Activated CD4-positive, alpha-beta T cell treated with anti-CD3 and anti-CD28 coated beads, Interleukin-2, amount 50 U/mL, for 16 hours (primary cell): ENCODE results near the gene FABP1.

Experiments used
- DNase-seq: peaks from one replicate; pipeline ENCODE4 v3.0.0-alpha.2; 2020

The FABP1 gene

GRCh38 chr2:88136817-88137216, 9.0 kb upstream of the FABP1 start:
- no peak for DNase-seq

- DNase-seq: no peak
Measured at GRCh38 chr2:88133875-88134274, 6.0 kb upstream of the FABP1 start.

DNA sequence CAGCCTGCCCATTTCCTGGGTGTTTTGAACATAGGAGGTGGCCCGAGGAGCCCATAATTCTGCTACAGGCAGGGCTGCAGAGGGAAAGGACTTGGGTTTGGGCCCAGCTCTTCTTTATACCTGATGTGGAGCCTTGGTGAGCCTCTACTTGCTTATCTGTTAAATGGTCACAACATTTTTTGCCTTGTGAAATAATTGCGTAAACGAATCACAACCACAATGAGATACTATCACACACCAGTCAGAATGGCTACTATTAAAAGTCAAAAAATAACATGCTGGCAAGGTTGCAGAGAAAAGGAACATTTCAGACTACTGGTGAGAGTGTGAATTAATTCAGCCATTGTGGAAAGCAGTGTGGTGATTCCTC, 4.1 kb upstream of the FABP1 start:
- no peak for DNase-seq

DNA sequence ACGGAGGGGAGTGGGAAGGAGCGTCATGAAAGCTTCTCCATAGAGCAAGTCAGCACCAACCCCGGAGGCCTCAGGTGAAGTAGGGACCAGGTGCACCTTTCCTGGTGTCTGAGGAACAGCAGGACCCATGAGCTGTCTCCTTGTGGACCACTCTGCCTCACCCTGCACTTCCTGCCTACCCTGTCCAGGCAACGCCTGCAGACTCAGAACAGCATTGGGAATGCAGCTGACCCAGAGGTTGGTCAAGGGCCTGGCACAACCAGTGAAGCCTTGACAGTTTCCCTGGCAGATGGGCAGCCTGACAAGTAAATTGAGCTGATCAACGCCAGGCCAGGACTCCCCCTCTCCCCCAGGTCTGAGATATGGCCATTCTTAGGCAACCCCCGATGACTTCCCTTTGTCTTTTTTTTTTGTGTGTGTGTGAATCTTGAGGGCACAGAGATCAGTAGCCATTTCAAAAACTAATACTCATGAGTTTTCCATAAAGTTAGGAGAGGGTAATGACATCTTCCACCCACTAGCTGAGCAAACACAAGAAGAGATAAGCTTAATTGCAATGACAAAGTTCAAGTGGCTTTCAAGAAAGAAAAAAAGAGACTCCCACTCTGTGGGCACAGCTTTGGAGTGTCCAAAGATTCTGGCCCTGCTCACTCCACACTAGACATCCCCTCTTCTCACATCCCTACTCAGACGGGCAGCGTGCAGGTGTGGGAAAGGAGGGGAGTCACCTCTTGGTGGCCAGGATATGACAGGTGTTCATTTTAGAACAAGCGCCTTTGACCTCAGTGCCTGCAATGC, 3.5 kb upstream of the FABP1 start:
- no peak for DNase-seq

- no peak for DNase-seq
Measured at GRCh38 chr2:88129313-88129959, 1.6 kb upstream of the FABP1 start.

- no peak for DNase-seq
Measured at GRCh38 chr2:88128654-88129312, 921 bp upstream of the FABP1 start.

DNA sequence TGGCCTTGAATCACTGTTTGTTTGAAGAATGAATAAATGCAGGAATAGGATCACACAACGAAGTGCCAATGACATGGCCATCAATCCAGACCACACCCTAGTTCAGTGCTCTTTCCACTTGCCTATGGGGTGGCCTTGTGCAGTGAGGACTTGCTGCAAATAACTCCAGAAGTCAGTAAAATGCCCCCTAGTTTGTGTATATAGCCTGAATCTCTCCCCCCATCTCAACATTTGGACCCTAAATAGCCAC, 299 bp downstream of the FABP1 start:
- DNase-seq: no peak

GRCh38 chr2:88126772-88127637, 857 bp downstream of the FABP1 start:
- DNase-seq: no peak

- DNase-seq: no peak
Measured at GRCh38 chr2:88125924-88126771, 1.7 kb downstream of the FABP1 start.

DNA sequence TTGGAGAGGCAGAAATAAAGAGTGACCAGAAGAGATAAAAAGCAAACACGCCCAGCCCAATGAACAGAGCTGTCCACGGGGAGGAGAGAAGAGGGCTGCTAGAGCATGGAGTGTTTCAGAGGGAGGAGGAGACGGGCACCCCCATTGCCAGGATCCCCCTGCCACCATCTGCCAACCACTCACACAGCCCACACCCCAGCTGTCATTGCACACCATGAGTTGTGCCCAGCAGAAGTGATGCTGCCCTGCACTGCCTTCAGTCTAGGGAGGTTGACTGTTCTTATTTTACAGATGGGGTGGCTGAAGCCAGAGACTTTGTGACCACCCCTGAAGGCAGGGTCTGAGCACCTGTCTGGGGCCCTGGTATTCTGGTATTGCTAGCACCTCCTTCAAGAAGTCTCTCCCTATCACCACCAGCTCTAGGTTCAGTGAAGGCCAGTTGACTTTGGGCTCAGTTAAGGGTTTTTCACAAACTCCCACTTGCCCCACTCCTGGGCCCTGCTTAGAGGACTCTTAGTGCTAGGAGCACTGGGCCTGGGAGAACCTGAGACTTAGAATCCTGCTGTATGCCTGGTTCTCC, 2.4 kb downstream of the FABP1 start:
- no peak for DNase-seq

- no peak for DNase-seq
Measured at GRCh38 chr2:88123975-88124917, 3.6 kb downstream of the FABP1 start.

DNA sequence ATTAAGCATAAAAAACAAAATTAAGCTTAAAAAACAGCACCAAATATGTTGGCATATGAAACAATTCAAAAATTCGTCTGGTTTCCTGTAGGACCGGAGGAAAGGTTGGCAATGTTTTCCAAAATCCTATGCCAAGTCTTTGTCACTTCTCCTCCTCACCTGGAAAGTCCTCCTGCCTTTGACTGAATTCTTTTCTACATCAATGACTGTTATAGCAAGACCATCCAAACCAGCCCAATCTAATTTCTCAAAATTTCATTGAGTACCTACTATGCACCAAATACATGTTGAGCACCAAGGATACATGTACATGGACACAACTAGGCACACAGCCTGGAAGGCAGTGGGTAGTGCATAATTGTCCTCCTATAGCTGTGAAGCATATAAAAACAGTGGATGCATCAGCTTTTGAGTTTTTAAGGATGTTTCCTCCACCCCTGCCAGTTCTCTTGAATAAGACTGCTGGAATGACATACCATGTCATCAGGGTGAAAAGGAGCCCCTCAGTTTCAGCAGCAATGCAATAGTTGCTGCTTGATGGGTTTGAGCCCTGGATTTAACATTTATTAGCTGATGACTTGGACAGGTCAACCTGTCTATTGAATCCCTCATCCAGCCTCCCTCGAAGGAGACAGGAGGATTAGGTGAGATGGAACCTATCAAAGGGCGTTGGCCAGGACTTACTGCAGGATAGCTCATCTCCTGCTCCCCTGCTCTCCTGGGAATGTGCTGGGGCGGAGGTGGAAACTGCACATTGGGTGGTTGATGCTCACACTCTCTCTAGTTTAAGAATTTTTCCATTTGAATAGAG, 4.5 kb downstream of the FABP1 start:
- no peak for DNase-seq

- no peak for DNase-seq
Measured at GRCh38 chr2:88122141-88122884, 5.5 kb downstream of the FABP1 start.

- DNase-seq: no peak
Measured at GRCh38 chr2:88121678-88122077, 6.2 kb downstream of the FABP1 start.

DNA sequence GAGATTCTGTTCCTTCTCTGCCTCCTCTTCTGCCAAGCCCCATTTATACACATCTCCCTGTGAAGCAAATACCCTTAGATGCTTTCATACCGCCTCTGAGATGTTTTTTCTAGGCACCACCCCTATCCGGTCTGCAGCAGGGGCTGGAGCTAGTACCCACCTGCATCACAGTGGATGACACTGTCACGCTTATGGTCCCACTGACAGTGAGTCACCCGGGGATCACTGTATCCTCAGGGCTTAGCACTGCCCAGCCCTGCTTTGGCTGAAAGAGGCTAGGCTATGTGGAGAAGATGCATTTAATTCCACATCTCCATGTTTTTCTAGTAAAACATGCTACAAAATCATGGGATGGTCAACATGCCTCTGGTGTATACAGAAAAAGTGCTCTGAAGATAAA, 9.9 kb downstream of the FABP1 start:
- DNase-seq: no peak

DNA sequence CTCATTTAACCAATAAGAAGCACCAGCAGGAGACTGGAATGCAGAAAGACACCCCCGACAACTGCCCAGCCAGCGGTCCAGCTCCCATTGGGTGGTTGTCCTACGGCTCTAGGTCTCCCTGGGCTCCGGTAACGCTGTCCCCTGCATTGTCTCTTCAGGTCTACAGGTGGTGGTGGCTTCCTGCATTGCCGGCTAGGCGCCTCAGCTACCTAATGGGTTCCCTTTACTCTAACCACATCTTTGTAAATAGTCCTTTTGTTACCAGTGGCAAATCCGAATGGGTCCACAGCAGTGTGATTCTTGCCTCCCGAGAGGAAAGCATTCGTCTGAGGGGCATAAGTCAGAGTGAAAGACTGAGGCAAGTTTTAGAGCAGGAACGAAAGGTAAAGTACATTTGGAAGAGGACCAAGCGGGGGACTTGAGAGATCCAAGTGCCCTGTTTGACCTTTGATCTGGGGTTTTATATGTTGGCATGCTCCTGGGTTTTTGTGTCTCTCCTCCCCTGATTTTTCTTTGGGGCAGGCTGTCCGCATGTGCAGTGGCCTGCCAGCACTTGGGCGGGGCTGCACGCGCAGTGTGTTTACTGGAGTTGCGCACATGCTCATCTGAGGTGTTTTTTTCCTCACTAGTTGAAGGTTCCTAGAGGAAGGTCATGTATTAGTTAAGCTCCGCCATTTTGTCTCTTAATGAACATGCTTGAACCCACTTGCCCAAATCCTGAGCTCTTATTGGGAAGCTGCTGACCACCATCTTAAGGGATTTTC, 11.0 kb downstream of the FABP1 start:
- DNase-seq: no peak

DNA sequence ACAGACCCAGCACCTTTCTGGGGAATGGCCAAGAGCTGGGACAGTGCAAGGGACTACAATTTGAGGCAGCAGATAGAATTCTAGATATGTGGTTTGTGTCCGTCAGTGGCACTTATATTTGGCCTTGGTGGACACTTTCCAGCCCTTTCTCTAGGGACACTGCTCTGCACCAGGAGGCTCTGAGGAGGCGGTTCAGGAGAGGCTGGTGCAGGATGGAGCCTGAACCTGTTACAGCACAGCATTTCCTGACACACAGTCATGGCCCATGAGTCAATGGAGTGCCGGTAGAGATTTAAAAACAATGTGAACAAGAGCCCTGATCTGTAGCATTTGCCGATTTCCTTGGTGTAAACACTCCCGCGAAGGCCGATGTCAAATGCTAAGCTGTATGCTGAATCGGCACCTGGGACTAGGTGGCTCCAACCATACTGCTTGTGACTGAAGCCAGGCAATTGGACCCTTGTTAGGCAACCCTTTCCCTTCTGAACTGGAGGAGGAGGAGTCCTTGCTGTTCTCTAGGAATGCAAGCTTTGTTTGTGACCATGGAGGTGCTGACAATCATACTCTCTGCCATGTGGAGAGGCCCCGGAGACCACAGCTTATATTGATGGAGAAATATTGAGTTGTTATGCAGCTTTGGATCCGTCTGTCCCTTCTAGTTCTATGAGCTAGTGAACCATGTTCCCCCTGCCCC, 11.9 kb downstream of the FABP1 start:
- DNase-seq: no peak

DNA sequence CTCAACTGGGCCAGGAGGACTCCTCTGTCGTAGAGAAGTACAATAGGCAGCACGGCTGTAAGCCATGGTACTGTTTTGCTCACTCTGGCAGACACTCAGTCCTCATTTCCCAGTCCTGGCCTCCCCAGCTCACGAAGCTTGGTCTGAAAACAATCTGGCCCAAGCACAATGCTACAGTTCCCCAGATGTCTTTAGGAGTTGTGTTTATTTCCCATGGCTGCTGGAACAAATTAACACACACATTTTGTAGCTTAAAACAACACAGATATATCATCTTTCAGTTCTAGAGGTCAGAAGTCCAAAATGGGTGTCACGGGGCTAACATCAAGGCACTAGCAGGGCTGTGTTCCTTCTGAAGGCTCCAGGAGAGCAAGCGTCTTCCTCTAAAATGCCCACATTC, 13.0 kb downstream of the FABP1 start:
- DNase-seq: no peak
